Stomach (tissue), 4 donors: ENCODE results near the gene KDELR1.

Source experiments
- CTCF ChIP-seq, 7 experiments: fragments of 450-650 bp in 4 of 7; fragments of 200-600 bp in 3 of 7; sonication (generic) in 3 of 7; IDR thresholded peaks; one replicate each; pipeline ENCODE4 v1.5.1; 2016 to 2019; ENCODE audit warnings: antibody characterized with exemption in 7 of 7, control low read depth in 2 of 7, mild to moderate bottlenecking in 1 of 7
- POLR2A ChIP-seq, 4 donors: fragments of 450-650 bp; IDR thresholded peaks; one replicate each; pipeline ENCODE4 v1.6.1; 2016; ENCODE audit warnings: antibody characterized with exemption in 4 of 4, control low read depth in 2 of 4, mild to moderate bottlenecking in 1 of 4, moderate library complexity in 1 of 4

GRCh38 chr19:48381178-48381950 lies 10.0 kb downstream of the KDELR1 start:
- TF ChIP-seq CTCF (IDR thresholded peaks at IDR 0.05) (no peak), POLR2A (IDR thresholded peaks at IDR 0.05) (no peak)
